Neural cell (in vitro differentiated cells): ENCODE measurements around the gene SLC6A9.

Source experiments
- CTCF ChIP-seq: fragments of 450-650 bp; IDR thresholded peaks from 2 replicates; pipeline ENCODE4 v1.5.1; 2014; ENCODE audit warnings: antibody characterized with exemption, mild to moderate bottlenecking, moderate library complexity; ENCODE audit not compliant: poor library complexity, severe bottlenecking
- TAF1 ChIP-seq: IDR thresholded peaks from 2 replicates; pipeline ENCODE4 v1.6.1; 2012; ENCODE audit warnings: low read depth

- TF ChIP-seq CTCF (no peak), TAF1 (no peak)
Observed at GRCh38 chr1:43982241-43982640, 49.0 kb downstream of the SLC6A9 start.
